HG03571 (cell line): ENCODE measurements around the gene GGA2.
A peak's percentile ranks its signal among the peaks of the same experiment; 100 is the strongest.
"Not testable (repeated sequence)": the region's sequence is repeated elsewhere in the genome, so short reads cannot be mapped to it uniquely, and the experiment has no call there.

Experiments
- ATAC-seq: cut with Tn5 transposase; IDR thresholded peaks from one replicate; pipeline ENCODE4 v1.9.1; 2021; ENCODE audit not compliant: unreplicated experiment

GGA2 gene

DNA sequence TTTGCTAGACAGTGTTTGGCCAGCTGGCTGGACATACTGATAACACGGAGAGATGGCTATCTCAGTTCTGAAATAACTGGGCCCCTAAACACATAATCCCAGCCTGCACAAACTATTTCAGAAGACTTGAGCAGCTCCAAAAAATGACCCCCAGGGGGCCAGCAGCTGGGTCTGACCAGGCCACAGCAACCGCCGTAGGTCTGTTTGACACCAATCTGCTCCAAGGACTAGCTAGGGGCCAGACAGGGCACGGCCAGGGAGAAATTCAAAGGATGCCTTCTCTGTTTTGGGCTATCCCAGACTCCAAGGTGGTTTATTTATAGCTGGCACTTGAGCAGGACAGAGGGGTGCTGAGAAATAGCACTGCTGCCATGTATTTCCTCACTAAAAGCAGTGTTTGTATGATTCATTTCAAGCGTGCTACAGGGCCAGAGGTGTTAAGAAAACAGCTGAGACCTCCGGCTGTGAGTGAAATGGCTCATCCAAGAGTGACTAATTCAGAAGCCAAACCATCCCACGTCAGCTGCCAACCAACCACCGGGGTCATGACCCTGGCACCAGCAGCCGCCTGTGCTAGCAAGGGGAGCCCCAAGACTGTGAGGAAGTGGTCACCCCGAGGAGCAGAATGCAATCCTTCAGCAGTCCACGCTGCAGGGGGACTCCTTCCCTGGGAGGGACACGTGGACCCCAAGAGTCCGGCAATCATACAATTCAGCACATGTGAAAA is 5.7 kb downstream of the GGA2 start:
- ATAC-seq = peak; percentile 65

- ATAC-seq = no peak
Measured at GRCh38 chr16:23504076-23504452, 6.2 kb downstream of the GGA2 start.

DNA sequence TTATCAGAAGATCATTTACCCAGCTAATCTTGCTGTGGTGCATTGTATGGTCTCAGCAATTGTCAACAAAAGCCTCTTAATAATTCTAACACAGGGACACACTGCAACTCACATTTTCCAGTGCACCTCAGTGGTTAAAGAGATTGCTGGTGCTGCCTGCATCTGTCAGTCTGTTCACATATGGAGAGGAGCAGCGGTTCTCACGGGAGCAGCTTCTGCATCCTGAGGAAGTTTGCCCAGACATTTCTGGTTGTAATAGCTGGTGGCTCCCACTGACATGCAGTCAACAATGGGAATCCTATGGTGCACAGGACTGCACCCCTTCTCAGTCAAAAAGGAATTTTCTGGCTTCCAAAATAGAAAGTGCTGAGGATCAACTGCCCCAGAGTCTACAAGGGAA is 7.8 kb downstream of the GGA2 start:
- no peak for ATAC-seq

GRCh38 chr16:23501291-23501690 is 9.0 kb downstream of the GGA2 start:
- no peak for ATAC-seq

DNA sequence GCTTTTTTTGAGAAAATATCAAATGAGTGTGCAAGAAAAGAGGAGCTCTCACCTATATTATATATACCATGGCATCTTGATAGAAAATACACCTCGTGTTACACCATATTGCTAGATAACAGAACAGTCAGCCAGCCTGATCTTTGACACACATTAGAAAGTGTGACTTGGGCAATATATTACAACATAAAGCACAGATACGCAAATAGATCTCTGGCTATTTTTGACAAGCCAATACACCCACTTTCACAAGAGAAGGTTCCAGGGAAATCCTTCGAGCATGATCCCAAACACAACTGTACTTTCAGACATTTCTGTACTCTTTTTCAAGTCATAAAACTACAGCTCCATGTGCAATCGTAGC is 9.4 kb downstream of the GGA2 start:
- ATAC-seq = no peak

GRCh38 chr16:23500212-23500861 is 10.0 kb downstream of the GGA2 start:
- no peak for ATAC-seq

DNA sequence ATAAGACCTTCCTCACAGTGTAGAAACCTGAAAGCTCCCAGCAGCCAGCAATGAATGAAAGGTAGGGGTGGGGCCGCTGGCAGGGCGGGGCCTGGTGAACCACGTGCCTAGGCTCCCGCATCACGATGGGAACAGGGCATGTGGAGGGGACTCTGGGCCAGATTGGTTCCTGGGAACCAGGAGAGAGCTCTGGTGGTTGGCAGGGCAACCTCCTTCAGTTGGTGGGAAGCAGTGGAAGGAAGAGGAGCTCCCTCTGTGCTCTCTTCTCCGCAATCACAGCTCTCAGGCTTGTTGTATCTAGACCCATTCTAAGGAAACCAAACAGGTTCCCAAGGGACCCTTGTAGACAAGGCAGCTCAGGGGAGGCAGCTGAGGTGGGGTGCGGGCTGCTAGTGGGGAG is 10.5 kb downstream of the GGA2 start:
- no peak for ATAC-seq

GRCh38 chr16:23498863-23499262 is 11.4 kb downstream of the GGA2 start:
- no peak for ATAC-seq

DNA sequence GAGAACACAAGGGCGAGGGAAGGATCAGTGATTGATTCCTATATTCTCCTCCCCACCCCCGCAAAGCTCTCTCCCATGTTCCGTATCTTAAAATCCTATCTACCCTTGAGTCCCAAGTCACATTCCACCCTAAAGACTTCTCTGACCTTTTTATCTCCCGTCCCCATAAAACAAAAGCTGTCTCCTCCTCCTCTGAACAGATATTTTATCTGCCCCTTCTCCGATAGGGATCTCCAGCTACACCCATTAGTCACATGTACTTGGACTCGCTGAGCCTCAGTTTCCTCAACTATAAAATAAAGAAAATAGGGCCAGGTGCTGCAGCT is 12.8 kb downstream of the GGA2 start:
- no peak for ATAC-seq

- ATAC-seq = no peak
Measured at GRCh38 chr16:23496821-23497542, 13.3 kb downstream of the GGA2 start.

DNA sequence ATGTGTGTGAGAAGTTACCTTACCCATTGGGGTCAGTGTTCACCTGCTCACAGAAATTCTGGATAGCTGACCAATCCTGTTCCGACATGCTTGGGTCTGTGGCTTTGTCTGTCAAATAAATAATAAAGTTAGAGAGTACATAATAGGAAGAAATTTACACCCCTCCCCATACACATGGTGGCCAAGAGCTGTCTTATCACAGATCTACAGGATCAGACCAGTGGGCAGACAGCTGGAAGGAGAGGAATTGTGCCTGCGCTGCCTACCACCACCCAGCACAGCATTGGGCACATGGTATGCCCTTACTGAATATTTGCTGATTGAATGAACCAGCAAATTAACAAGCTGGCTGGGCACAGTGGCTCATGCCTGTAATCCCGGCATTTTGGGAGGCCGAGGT is 14.6 kb downstream of the GGA2 start:
- no peak for ATAC-seq

DNA sequence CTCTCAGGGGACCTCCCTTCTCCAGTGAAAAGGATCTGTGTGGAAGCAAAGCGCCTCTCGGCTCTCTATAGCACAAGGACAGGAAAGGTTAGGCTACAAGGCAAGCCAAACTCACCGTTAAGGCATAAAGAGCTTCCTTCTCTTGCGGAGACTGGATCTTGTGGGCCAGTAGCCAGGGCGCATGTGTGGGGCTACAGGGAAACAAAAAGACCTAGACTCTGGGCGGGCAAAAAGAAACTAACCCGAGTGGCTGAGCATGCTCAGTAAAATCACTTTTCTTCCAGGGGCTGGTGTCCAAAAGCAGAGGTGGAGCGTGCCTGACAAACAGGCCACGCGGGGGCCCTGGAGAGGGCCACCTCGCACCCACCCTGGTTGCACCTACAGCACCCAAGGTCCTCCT is 16.1 kb downstream of the GGA2 start:
- no peak for ATAC-seq

DNA sequence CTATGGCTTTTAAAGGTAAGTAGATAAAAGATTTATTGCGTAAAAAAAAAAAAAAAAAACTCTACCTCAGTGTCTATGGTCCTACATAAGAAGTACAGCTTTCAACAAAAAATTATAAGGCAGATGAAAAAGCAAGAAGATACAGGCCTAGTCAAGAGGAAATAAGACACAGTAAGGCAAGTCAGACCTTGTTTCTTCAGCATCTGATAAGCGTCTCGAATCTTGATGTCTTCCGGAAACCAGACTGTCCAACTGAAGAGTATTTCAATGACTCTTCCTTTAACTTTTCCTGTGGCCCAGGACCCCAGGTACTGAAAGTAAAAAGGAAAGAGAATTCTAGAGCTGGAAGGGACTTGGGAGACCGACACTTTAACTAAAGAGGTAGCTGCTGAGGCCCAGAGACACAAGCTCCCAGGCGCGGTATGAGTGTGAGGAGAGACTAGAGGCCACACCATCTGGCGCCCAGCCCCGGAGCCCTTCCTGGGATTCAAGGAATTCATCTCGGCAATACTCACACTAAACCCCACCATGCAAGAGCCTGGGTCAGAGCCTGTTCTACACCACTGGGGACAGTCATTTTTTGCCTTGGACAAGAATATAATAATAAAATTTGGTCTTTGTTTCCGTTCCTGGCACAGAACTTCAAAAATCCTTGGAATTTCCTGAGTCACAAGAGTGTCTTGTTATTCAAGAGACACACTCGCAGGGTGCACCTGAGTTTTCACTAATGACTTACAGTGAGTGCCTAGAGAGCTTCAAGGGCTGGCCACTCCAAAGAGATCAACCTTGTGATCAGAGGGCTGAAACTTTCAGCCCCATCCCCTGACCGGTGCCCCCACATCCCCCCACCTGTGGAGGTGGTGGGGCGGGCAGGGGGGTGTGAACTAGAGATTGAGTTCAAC is 18.6 kb downstream of the GGA2 start:
- no peak for ATAC-seq

- ATAC-seq = no peak
Measured at GRCh38 chr16:23486480-23486879, 23.8 kb downstream of the GGA2 start.

GRCh38 chr16:23485841-23486240 is 24.5 kb downstream of the GGA2 start:
- no peak for ATAC-seq

- no peak for ATAC-seq
Measured at GRCh38 chr16:23485257-23485614, 25.1 kb downstream of the GGA2 start.

DNA sequence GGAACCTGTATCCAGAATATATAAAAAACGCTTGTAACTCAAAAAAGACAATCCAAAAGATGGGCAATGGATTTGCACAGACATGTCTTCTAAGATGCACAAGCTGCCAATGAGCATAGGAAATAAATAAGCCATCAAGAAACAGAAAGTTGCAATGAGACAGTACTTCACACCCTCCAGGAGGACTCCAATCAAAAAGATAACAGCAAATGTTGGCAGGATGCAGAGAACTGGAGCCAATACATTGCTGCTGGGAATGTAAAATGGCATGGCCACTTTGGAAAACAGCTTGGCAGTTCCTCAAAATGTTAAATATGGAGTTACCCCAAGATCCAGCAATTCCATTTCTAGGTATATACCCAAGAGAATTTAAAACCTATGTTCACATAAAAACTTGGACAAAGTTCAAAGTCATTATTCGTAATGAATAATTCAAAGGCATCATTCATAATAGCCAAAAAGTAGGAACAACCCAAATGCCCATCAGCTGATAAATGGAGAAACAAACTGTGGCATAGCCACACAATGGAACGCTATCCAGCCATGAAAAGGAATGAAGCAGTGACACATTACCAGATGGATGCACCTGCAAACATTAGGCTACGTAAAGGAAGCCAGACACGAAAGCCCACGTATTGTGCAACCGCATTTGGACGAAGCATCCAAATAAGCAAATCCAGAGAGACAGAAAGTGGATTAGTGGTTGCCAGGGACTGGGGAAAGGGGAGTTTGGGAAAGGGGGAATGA is 25.6 kb downstream of the GGA2 start:
- ATAC-seq = no peak

DNA sequence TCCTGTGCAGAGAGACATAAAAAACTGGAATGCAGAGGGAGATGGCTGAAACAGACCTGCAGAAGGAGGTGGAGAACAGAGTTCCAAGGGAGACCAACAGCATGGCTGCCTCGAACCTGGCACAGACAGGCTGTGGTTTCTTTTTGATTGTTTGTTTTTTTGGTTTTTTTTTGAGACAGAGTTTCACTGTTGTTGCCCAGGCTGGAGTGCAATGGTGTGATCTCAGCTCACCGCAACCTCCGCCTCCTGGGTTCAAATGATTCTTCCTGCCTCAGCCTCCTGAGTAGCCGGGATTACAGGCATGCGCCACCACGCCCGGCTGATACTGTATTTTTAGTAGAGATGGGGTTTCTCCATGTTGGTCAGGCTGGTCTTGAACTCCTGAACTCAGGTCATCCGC is 26.8 kb downstream of the GGA2 start:
- ATAC-seq = not testable (repeated sequence)

- ATAC-seq = no peak
Measured at GRCh38 chr16:23482778-23483177, 27.5 kb downstream of the GGA2 start.

GRCh38 chr16:23480257-23480656 is 30.0 kb downstream of the GGA2 start:
- ATAC-seq = no peak

- no peak for ATAC-seq
Measured at GRCh38 chr16:23479138-23479537, 31.2 kb downstream of the GGA2 start.
